HG03457 (cell line): ENCODE data around the gene TCFL5.
"Not testable (repeated sequence)": the region's sequence is repeated elsewhere in the genome, so short reads cannot be mapped to it uniquely, and the experiment has no call there.

ENCODE experiments used
- ATAC-seq: cut with Tn5 transposase; IDR thresholded peaks from one replicate; pipeline ENCODE4 v1.9.1; 2021; ENCODE audit warnings: moderate number of reproducible peaks; ENCODE audit not compliant: unreplicated experiment

TCFL5 gene

DNA sequence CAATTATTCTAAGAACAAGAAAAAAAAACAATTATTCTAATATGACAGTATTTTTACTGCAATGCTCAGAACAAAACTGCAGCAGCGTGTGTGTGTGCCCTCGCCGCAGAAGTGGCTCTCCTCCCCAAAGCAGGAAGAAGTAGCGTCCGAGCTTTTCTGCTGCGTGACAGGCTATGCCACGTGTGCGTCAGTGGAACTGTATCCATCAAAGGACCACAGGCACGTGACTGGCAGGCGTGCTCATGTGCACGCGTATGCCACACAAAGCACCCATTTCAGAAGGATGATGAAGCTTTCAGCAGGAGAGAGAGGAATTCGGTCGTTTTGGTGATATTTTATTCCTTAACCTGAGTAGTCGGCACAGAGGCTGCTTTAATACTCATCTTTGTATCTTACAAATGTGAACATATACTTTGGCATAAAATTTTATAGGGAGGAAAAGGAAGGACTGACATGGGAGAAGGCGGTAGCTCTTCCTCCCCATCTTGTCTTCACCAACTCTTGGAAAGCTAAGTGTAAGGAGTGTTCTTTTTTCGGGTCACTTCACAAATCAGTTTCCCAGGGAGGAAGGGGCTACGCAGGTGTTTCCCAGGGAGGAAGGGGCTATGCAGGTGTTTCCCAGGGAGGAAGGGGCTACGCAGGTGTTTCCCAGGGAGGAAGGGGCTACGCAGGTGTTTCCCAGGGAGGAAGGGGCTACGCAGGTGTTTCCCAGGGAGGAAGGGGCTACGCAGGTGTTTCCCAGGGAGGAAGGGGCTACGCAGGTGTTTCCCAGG is 3.4 kb downstream of the TCFL5 start:
- no peak for ATAC-seq

DNA sequence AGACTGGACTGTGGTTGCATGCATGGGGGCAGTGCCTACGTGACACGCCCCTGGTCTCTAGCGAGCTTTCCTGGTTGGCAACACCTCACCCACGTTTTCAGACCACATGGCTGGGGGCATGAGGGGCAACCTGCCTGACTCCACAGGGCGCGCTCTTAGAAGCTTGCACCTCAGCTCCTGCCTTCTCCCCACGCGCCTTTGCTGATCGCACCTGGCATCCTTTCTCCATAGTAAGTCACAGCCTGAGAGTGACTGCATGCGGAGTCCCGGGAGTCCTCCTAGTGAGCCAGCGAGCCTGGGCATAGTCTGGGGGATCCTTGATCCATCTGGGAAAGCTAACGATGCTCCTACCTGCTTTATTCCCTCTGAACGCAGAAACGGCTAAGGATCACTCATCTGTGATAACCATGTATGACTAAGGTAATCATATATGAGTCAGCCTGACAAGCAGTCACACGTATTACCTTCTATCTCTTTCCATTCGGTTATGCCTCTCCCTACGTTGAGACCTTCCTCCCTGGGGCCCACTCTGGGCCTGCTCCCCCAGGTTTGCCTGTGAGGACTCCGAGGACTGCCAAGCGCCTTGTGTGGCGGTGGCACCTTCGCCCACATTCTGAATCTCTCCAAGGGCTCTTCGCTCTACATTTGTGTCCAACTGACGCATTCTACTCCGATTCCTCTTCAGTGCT is 4.5 kb downstream of the TCFL5 start:
- ATAC-seq = no peak

DNA sequence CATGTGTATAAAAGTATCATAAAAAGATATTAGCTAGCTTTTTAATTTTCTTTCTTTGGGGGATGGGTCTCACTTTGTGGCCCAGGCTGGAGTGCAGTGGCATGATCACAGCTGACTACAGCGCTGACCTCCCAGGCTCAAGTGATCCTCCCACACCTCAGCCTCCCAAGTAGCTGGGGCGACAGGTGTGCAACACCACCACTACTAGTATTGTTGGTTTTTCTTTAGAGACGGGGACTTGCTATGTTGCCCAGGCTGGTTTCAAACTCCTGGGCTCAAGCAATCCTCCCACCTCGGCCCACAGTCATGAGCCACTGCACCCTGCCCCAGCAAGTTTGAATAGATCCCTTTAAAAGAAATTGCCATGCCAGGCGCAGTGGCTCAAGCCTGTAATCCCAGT is 6.5 kb downstream of the TCFL5 start:
- ATAC-seq = no peak

DNA sequence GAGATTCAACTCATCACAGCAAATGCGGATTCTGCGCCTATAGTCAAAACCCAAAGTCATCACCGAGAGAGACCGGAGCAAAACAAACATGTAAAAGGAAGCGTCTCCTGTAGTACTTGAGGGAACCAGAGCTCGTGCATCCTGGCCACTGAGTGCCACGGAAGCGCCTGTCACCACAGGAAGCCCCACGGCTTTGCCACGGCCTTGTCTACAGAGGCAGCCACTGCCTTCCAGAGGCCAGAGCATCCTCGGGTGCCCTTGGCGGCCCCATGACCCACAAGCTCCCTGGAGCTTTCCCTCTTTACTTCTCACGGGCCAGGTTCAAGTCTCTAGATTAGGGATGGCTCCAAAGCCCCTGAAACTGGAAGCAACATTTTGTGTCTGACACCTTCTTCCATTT is 7.5 kb downstream of the TCFL5 start:
- no peak for ATAC-seq

DNA sequence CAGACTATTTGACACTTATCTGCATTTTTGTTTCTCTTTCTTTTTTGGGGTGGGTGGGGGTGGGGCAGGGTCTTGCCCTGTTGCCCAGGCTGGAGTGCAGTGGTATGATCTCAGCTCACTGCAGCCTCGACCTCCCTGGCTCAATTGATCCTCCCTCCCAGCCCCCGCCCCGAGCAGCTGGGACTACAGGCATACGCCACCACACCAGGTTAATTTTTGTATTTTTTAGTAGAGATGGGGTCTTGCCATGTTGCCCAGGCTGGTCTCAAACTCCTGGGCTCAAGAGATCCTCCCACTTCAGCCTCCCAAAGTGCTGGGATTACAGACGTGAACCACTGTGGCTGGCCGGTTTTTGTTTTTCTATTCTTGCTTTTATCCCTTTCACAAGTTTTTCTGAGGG is 8.3 kb downstream of the TCFL5 start:
- not testable (repeated sequence) for ATAC-seq

DNA sequence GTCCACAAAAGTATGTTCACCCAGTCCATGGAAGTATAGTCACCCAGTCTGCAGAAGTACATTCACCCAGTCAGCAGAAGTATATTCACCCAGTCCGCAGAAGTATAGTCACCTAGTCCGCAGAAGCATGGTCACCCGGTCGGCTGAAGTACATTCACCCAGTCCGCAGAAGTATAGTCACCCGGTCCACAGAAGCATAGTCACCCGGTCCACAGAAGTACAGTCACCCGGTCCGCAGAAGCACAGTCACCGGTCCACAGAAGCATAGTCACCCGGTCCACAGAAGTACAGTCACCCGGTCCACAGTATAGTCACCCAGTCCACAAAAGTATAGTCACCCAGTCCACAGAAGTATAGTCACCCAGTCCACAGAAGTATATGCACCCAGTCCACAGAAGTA is 8.8 kb downstream of the TCFL5 start:
- ATAC-seq = no peak

DNA sequence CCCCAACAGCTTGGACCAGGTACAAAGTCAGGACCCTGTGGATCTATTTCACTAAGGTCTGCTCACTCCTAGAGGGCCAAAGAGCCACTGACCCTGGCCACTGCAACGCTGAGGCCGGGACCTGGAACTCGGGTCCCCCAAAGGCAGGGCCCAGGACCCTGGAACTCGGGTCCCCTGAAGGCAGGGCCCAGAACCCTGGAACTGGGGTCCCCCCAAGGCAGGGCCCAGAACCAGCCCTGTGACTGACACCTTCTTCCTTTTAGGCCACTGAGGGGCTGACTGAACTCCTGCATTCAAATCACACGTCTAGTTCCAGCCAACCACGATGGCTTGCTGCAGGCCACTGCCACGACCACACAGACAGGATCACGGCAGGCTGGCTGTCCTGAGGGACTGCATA is 9.4 kb downstream of the TCFL5 start:
- ATAC-seq = no peak

DNA sequence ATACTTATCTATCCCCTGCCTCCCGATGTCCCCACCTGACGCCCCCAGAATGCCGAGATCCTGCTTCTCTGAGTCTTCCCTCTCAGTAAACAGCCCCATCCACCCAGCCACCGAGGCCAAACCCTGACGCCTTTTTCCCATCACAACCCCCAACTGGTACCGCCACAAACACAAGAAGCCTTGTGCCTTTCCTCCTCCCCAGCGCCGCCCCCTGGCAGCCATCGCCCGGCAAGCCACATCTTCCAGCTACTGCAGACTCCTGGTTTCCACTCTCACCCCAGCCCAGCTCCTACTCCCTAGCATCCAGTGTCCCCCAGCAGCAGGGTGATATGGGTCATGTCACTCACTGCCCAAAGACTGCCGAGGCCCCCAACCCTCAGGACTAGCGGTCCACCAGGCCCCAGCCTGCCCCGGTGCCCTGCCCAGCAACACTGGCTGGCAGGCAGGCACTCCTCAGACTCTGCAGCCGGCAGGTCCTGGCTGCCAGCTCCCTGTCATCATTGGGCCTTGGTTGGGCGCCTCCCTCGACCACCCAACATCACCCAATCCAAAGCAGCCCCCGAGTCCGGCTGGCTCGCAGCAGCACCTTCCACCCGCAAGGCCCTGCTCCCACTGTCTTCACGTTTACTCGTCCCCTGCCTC is 11.2 kb downstream of the TCFL5 start:
- no peak for ATAC-seq

DNA sequence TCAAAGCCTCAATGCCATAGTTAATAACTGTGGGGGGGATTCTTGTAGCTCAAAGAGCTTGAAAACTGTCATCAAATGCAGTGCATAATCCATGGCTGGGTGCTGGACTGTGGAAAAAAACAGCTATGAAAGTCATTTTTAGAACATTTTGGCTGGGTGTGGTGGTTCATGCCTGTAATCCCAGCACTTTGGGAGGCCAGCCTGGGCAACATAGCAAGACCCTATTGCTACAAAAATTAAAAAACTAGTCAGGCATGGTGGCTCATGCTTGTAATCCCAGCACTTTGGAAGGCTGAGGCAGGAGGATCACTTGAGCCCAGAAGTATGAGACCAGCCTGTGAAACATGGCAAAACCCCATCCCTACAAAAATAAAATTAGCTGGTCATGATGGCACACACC is 12.2 kb downstream of the TCFL5 start:
- no peak for ATAC-seq

DNA sequence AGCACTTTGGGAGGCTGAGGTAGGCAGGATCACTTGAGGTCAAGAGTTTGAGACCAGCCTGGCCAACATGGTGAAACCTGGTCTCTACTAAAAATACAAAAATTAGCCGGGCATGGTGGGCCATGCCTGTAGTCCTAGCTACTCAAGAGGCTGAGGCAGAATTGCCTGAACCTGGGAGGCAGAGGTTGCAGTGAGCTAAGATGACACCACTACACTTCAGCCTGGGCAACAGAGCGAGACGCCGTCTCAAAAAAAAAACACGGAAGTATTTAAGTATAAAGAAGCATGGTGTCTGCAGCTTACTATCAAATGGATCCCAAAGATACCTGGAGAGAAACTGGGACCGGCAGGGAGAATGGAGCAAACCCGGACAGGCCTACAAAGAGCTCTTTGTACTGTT is 12.7 kb downstream of the TCFL5 start:
- not testable (repeated sequence) for ATAC-seq

DNA sequence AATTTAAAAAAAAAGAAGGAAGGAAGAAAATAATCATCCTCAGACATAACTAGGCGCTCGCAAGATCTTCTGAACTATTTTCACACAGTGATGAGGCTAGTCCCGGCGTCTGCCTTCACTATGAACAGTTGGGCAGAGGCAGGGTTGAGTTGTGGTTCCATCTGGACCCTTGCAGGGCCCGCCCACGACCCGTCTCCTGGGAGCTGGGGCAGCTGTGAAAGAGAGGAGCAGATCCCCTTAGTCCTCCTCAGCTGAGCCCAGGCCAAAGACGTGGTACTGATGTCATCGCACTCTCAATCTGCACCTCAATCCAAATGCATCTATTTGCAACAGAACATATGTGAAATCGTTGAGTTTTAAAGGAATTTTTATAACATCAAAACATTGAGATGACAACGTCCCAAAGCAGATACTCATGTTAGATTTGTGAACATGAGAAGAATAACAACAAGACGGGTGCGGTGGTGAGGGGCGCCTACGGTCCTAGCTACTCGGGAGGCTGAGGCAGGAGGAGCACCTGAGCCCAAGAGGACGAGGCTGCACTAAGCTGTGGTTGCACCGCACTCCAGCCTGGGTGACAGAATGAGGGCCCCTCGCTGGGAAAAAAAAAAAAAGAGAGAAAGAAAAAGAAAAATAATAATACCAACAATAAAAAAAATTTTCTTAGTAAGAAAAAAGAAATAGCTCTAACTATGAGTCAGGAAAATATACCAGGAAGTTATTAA is 15.3 kb downstream of the TCFL5 start:
- no peak for ATAC-seq

DNA sequence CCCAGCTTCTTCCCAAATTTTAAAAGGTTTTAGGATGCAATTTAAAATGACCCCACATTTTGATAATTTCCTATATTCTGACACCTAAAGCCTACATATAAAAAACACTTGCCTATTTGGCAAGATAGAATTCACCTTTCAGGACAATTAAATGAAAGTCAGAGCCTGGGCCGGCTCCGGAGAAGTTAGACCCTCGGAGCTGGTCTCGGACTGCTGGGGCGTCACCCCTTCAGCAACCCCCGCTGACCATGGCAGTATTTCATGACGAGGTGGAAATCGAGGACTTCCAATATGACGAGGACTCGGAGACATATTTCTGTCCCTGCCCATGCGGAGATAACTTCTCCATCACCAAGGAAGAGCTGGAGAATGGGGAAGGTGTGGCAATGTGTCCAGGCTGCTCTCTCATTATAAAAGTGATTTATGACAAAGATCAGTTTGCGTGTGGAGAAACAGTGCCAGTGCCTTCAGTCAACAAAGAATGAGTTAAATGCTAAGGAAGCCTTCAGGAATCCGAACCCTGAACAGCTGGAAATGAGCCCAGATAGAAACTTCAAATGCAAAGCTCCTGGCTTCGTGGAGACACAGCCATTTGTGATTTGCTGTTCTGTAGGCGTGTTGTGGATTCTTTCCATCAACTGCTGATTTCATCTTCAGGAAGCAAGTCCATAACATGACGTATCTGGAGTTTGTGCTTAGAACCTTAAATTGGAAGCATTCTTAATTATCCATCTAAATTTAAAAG is 16.0 kb downstream of the TCFL5 start:
- ATAC-seq = no peak

DNA sequence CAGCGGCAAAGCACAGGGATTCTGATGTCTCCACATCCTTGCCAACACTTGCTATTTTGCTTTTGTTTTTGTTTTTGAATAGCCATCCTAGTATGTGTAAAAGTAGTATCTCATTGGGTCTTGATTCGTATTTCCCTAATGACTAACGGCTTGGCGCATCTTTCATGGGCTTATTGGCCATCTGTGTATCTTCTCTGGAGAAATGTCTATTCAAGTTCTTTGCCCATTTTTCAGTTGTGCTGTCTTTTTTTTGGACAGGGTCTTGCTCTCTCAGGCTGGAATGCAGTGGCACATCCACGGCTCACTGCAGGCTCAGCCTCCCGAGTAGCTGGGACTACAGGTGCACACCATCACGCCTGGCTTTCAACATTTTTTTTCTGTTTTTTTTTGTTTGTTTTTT is 17.4 kb downstream of the TCFL5 start:
- ATAC-seq = no peak

DNA sequence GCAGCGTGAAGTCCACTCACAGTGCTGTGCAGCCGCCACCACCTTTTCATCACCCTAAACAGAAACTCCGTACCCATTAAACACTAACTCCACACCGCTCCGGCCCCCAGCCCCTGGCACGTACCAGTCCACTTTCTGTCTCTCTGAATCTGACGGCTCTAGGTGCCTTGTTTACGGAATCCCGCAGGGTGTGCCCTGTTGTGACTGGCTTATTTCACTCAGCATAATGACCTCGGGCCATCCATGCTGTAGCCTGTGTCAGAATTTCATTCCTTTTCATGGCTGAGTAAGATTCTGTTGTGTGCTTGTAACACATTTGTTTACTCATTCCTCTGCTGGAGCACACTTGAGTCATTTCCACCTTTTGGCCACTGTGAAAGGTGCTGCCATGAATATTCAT is 18.0 kb downstream of the TCFL5 start:
- no peak for ATAC-seq

DNA sequence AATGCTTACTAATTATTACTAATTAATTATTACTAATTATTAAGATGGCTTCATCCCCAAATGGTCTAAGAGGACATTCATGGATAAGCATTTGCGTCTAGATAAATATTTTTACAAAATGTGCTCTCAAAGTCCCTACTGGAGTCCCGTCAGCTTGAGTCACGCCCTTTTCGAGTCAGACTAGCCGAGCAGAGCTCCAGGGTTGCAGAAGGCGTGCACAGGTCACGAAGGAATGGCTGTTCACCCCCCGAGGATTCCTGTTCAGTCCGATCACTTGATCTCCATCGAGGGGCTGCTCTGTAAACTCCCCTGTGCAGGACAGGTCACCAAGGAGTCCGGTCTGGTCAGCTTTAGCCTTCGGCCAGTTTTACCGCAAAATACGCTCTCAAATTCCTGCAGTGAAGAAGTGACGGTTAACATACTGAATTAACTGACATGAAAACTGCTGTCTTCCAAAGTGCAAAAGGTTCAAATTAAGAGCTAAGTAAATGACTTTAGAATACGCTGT is 19.9 kb downstream of the TCFL5 start:
- no peak for ATAC-seq

DNA sequence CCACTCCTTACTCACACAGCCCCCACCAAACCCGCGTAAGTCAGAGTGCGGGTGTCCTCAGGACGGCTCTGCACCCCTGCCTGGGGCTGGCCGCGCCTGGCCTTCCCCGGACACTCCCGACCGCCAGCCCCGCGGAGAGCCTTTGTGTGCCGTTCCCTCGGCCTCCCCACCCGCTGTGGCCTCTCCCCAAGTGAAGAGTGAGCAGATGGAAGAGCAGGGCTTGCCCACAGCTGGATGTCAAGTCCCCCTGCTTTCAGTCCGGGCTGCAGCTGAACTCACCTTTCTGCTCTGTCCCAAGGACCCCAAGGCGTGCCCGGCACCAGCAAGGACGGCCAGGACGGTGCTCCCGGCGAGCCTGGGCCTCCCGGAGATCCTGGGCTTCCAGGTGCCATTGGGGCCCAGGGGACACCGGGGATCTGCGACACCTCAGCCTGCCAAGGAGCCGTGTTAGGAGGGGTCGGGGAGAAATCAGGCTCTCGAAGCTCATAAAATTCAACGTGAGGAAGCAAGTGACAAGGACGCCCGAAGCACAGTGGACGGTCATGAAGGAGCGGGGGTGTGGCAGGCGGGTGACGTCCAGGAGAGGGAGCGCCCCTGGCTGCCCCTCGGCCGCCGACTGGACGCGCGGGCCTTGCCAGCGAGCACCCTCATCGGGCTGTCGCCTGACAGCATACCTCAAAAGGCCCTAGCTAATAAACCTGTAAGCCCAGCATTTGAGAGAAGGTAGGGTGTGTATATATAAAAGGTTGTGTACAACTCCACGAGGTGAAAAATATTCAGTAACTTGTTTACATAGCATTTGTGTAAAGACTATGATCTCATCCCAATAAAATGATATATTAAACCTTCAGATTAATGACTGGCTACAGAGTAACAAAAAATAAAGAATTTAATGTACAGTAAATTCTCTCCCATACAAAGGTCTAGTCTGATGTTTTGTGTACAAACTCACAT is 21.1 kb downstream of the TCFL5 start:
- ATAC-seq = no peak

DNA sequence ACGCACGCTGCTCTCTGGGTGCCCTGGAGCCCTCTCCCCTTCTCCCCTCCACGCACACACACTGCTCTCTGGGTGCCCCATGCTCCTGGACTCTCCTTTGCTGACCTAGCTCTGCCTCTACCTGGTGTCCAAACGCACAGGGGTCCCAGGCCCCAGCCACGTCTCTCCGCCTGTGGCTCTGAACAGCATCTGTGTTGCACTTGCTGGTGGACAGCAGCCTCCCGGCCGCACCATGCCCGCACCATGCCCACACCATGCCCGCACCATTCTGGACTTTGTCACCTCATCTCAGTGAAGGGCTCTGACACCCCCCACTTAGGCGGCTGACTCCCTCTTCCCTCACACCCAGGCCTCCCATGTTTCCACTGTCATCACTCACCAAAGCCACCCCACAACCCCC is 21.8 kb downstream of the TCFL5 start:
- ATAC-seq = no peak

DNA sequence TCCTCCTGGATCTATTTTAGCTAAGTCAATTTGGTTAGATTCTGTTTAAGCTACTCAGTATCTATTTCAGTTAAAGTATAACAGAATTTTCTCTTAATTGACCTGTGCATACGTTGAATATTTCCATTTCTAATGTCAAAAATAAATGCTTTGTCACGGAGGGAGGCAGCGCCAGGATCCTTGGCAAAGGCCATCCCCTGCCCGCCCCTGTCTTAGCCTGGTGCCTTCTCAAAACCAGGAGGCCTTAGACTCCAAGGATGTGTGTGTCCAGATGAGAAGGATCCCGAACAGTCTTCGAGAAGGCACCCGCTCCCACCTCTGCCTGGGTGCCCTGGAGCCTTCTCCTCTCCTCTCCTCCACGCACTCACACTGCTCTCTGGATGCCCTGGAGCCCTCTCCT is 22.4 kb downstream of the TCFL5 start:
- no peak for ATAC-seq

DNA sequence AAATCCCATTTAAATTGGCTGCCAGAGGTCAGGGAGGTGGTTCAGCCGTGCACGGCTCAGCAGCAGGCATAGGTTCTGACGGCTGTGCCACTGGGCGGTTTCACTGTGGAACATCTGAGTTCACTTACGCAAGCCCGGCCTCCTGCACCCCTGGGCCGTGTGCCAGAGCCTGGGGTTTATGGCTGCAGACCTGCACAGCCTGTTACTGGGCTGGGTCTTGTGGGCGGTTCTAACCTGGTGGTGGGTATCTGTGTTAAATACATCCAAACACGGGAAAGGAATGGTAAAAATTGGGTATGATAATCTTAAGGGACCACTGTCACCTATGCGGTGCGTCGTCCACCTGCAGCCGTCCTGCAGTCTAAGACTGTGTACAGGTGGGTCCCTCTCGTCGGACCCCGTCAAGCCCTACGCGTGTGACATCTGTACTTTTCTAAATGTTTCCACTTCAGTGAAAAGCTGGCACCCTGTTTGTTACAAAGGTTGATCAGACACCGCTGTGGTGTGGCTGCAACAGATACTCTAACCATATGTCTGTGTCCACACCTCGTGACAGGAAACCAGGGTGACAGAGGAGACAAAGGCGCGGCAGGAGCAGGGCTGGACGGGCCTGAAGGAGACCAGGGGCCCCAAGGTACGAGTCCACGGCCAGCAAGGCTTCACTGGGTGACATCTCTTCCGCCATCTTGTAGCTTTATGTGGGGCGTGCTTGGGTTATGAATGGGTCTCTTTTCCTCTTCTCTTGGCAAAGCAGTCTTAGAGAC is 23.3 kb downstream of the TCFL5 start:
- peak; percentile 59 for ATAC-seq
